Stimulated activated CD8-positive, alpha-beta memory T cell treated with anti-CD3 and anti-CD28 coated beads, Interleukin-7, amount 100 ng/mL, for 48 hours (primary cell): ENCODE data around the gene CAMK4.
A peak's percentile ranks its signal among the peaks of the same experiment; 100 is the strongest.

ENCODE experiments used
- DNase-seq, 2 donors: peaks; one replicate each; pipeline ENCODE4 v3.0.0-alpha.2; 2020; ENCODE audit warnings: low read depth in 1 of 2; ENCODE audit errors: extremely low read depth in 1 of 2

Gene CAMK4

GRCh38 chr5:111223787-111224560, at the start of gene CAMK4:
CAMK4 (plus strand) TSS chr5:111224384; CDS start chr5:111224484, 100 bp downstream.
- peak; percentile 44 to 50 for DNase-seq

- DNase-seq, result no peak
Observed at GRCh38 chr5:111183064-111183463, 41.1 kb upstream of the CAMK4 start.

- DNase-seq, result no peak
Observed at GRCh38 chr5:111187079-111187478, 37.1 kb upstream of the CAMK4 start.

- no peak for DNase-seq
Observed at GRCh38 chr5:111194053-111194452, 30.1 kb upstream of the CAMK4 start.

- DNase-seq, result no peak
Observed at GRCh38 chr5:111194925-111195324, 29.3 kb upstream of the CAMK4 start.

GRCh38 chr5:111197523-111197922, 26.7 kb upstream of the CAMK4 start:
- DNase-seq, result no peak

GRCh38 chr5:111198281-111198966, 25.8 kb upstream of the CAMK4 start:
- no peak for DNase-seq

GRCh38 chr5:111200828-111201227, 23.4 kb upstream of the CAMK4 start:
- DNase-seq, result no peak

- no peak for DNase-seq
Observed at GRCh38 chr5:111201705-111202104, 22.5 kb upstream of the CAMK4 start.

- DNase-seq, result no peak
Observed at GRCh38 chr5:111211341-111211740, 12.8 kb upstream of the CAMK4 start.

GRCh38 chr5:111214052-111214742, 10.0 kb upstream of the CAMK4 start:
- DNase-seq, result no peak

GRCh38 chr5:111215971-111216370, 8.2 kb upstream of the CAMK4 start:
- no peak for DNase-seq

GRCh38 chr5:111221139-111221538, 3.0 kb upstream of the CAMK4 start:
- no peak for DNase-seq

GRCh38 chr5:111223101-111223786, 940 bp upstream of the CAMK4 start:
- DNase-seq, result no peak

- peak in 1 of 2 donors; percentile 20 for DNase-seq
Observed at GRCh38 chr5:111224561-111225345, 569 bp downstream of the CAMK4 start.

- no peak for DNase-seq
Observed at GRCh38 chr5:111225926-111226325, 1.7 kb downstream of the CAMK4 start.

- DNase-seq, result no peak
Observed at GRCh38 chr5:111226556-111226955, 2.4 kb downstream of the CAMK4 start.

GRCh38 chr5:111227226-111227782, 3.1 kb downstream of the CAMK4 start:
- DNase-seq, result no peak

- DNase-seq, result no peak
Observed at GRCh38 chr5:111227801-111228200, 3.6 kb downstream of the CAMK4 start.
